ENCODE results near the gene CCNY.
A peak's percentile ranks its signal among the peaks of the same experiment; 100 is the strongest.

Gene CCNY

DNA sequence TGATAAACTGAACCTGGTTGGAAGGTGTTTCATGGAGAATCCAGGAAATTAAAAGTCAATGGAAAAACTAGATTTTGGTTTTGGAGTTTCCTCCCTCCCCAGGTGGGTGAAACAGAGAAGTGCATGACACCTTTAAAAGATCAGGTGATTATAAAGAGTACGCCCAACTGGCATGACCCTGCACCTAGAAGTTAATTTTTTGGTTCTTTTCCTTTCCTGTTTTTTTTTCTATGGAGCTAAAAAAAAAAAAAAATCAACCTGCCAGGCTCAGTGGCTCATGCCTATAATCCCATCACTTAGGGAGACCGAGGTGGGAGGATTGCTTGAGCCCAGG is 276.8 kb downstream of the CCNY start:
- no peak for DNase-seq (ENCODE audit: low read depth in 2 of 2)
- no peak overlapping the region for H3K4me3 ChIP-seq (replicated peaks in 1 of 2; ENCODE audit: low read depth in 2 of 2, low read length in 2 of 2)
- TF ChIP-seq, protein P1, sequence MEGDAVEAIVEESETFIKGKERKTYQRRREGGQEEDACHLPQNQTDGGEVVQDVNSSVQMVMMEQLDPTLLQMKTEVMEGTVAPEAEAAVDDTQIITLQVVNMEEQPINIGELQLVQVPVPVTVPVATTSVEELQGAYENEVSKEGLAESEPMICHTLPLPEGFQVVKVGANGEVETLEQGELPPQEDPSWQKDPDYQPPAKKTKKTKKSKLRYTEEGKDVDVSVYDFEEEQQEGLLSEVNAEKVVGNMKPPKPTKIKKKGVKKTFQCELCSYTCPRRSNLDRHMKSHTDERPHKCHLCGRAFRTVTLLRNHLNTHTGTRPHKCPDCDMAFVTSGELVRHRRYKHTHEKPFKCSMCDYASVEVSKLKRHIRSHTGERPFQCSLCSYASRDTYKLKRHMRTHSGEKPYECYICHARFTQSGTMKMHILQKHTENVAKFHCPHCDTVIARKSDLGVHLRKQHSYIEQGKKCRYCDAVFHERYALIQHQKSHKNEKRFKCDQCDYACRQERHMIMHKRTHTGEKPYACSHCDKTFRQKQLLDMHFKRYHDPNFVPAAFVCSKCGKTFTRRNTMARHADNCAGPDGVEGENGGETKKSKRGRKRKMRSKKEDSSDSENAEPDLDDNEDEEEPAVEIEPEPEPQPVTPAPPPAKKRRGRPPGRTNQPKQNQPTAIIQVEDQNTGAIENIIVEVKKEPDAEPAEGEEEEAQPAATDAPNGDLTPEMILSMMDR (IDR thresholded peaks at IDR 0.05; ENCODE audit: low read depth, low read length): no peak

DNA sequence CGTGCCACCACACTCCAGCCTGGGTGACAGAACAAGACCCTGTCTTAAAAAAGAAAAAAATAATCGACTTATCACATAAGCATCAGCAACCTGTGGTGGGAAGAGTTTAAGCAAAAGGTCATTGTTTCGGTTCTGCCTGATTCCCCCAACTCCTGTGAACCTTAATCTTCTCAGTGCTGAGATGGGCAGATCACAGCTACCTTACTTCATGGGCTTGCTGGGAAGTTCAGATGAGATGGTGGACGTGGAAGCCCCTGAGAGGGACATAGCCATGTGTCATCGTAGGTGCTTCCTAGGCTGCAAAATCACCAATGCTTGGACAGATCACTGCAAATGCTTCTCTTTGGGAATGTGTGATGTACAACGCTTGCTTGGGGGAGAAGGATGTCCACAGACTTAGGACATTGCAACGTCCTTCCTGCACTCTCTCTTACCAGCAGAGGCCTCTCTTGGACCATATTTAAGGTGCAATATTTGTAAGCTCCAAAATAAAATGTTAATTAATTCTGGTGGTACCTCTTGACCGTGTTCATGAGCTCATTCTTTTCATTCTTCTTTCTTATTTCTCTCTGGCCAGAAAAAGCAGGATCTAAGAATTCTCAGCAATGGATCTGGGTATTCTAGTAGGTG is 277.4 kb downstream of the CCNY start:
- no peak overlapping the region for H3K4me3 ChIP-seq (replicated peaks in 1 of 2; ENCODE audit: low read depth in 2 of 2, low read length in 2 of 2)
- TF ChIP-seq, protein P1 (IDR thresholded peaks at IDR 0.05; ENCODE audit: low read depth, low read length): peak; percentile 63
- DNase-seq (ENCODE audit: low read depth in 2 of 2): peak; percentile 63 to 74

DNA sequence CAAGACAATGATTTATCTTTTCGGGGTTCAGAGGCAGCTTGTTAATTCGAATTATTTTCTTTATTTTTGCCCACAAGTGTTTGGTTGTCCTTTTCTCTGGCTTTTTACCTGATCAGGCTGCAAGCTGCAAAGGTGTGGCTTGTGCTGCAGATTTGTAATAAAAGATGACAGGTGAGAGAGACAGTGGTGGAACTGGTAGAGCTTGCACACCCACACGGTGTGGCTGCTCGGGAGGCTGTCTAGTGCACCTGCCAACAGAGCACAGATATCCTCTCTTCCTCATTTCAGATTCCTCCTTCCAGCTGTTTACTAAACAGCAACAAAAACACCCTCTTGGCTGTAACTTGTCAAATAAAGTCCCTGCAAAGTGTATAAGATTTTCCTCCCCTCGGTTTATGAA is 278.0 kb downstream of the CCNY start:
- TF ChIP-seq, protein P1 (IDR thresholded peaks at IDR 0.05; ENCODE audit: low read depth, low read length): no peak
- no peak for DNase-seq (ENCODE audit: low read depth in 2 of 2)
- no peak overlapping the region for H3K4me3 ChIP-seq (replicated peaks in 1 of 2; ENCODE audit: low read depth in 2 of 2, low read length in 2 of 2)
